Stimulated activated CD8-positive, alpha-beta memory T cell treated with anti-CD3 and anti-CD28 coated beads, Interleukin-15, amount 100 ng/mL, for 1 hour (primary cell): Measurements from ENCODE around the gene FYN.
"Not testable (repeated sequence)": the region's sequence is repeated elsewhere in the genome, so short reads cannot be mapped to it uniquely, and the experiment has no call there.

Experiments used
- DNase-seq: peaks from one replicate; pipeline ENCODE4 v3.0.0-alpha.2; 2020; ENCODE audit warnings: low read depth

FYN gene

GRCh38 chr6:111789598-111789997 lies 83.7 kb downstream of the FYN start:
- DNase-seq: no peak

- no peak for DNase-seq
These were observed 84.6 kb downstream of the FYN start for GRCh38 chr6:111788379-111789276.

- DNase-seq: not testable (repeated sequence)
These were observed 87.1 kb downstream of the FYN start for GRCh38 chr6:111786151-111786550.

- DNase-seq: no peak
These were observed 88.8 kb downstream of the FYN start for GRCh38 chr6:111784433-111784832.

- no peak for DNase-seq
These were observed 90.3 kb downstream of the FYN start for GRCh38 chr6:111782887-111783466.

GRCh38 chr6:111782192-111782809 lies 91.0 kb downstream of the FYN start:
- DNase-seq: no peak

- no peak for DNase-seq
These were observed 92.1 kb downstream of the FYN start for GRCh38 chr6:111781041-111781708.

- no peak for DNase-seq
These were observed 92.9 kb downstream of the FYN start for GRCh38 chr6:111780393-111780792.

- no peak for DNase-seq
These were observed 93.6 kb downstream of the FYN start for GRCh38 chr6:111779660-111780059.

GRCh38 chr6:111779031-111779430 lies 94.2 kb downstream of the FYN start:
- no peak for DNase-seq

- no peak for DNase-seq
These were observed 95.9 kb downstream of the FYN start for GRCh38 chr6:111777357-111777756.

- DNase-seq: no peak
These were observed 96.7 kb downstream of the FYN start for GRCh38 chr6:111776236-111777221.

- DNase-seq: no peak
These were observed 97.9 kb downstream of the FYN start for GRCh38 chr6:111775145-111775922.

- no peak for DNase-seq
These were observed 98.9 kb downstream of the FYN start for GRCh38 chr6:111774346-111774703.

GRCh38 chr6:111773501-111774345 lies 99.5 kb downstream of the FYN start:
- DNase-seq: no peak

- no peak for DNase-seq
These were observed 100.9 kb downstream of the FYN start for GRCh38 chr6:111772381-111772780.

- DNase-seq: no peak
These were observed 101.6 kb downstream of the FYN start for GRCh38 chr6:111771629-111772028.

- no peak for DNase-seq
These were observed 102.2 kb downstream of the FYN start for GRCh38 chr6:111771094-111771432.

GRCh38 chr6:111770263-111771093 lies 102.8 kb downstream of the FYN start:
- no peak for DNase-seq
